Measurements from ENCODE around the gene TNXB.
"Not testable (repeated sequence)": the region's sequence is repeated elsewhere in the genome, so short reads cannot be mapped to it uniquely, and the experiment has no call there.

- TF ChIP-seq EZH2 (IDR thresholded peaks at IDR 0.05); POLR2AphosphoS5 (IDR thresholded peaks at IDR 0.05; ENCODE audit: borderline replicate concordance, low read depth, low read length); FOXP2 (optimal IDR thresholded peaks at IDR 0.05; ENCODE audit: control extremely low read depth, extremely low read length, insufficient read depth): not testable (repeated sequence)
Observed at GRCh38 chr6:32013738-32014137, 95.4 kb downstream of the TNXB start.

Measured in SK-N-MC (cell line).